GM10248 (cell line): ENCODE results near the gene COBL.

Experiments
- CTCF ChIA-PET: fragments of 300-600 bp; sonication (Branson Sonifier 250); formaldehyde crosslinking; extraction: SDS; loops from one replicate; lab custom pipeline; 2021; ENCODE audit warnings: antibody characterized with exemption; lab: Yijun Ruan, JAX
- POLR2A ChIA-PET: fragments of 350-650 bp; sonication (Branson Sonifier 250); formaldehyde crosslinking; extraction: SDS; loops from one replicate; lab custom pipeline; 2020; ENCODE audit warnings: antibody characterized with exemption; lab: Yijun Ruan, JAX
- DNase-seq: peaks from one replicate; pipeline ENCODE4 v3.0.0; 2012; ENCODE audit errors: extremely low spot score
- CTCF ChIP-seq: IDR thresholded peaks from 2 replicates; pipeline ENCODE4 v1.5.1; 2012; ENCODE audit warnings: mild to moderate bottlenecking, low read depth; ENCODE audit errors: extremely low read depth, missing control alignments, control extremely low read depth

Gene COBL

DNA sequence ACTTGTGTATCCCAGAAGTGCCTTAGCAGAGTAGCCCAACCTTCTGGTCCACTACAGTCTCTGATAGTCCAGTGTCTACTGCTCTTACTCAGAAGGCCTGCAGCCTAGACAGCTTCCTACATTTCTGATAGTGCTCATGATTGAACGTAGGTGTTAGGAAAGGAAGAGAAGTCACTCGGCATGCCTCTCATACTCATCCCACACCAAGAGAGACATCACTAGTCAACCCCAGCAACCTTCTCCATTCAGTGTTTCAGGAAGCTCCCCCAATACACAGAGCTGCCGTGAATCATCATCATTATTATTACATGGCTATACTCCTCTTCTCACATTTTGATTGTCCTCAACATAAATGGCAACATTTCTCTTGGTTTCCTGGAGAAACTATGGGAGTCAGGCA lies 166.4 kb downstream of the COBL start:
- DNase-seq = no peak
- ChIA-PET CTCF (interaction anchor here (5.7 kb wide), 1 partner anchor 11 kb away, joined by 67 read pairs; no protein-coding TSS in a partner anchor), POLR2A (no interaction called here)
- TF ChIP-seq CTCF = no peak

DNA sequence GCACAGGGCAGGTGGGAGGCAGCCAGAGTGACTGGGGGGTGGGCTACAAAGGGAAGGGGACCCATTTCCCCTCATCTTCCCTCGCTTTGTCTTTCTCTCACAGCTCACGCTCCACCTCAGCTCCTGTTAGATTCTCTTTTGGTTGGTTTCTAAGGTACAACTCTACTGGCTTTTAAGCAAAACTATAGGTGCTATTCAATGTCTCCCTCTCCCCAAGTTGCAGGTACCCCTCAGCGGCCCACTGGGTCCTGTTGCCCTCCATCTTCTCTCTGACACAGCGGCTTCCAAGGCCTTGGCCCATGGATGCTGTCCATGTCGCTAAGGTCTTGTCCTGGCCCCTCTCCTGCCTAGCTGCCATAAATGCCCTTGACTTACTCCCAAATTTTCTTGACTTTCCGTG lies 168.4 kb downstream of the COBL start:
- TF ChIP-seq CTCF = no peak
- ChIA-PET CTCF (interaction anchor here (1.4 kb wide), 2 partner anchors 14 to 1056 kb away, joined by 3 to 4 read pairs; no protein-coding TSS in a partner anchor), POLR2A (no interaction called here)
- DNase-seq = no peak

GRCh38 chr7:51146816-51147586 lies 169.6 kb downstream of the COBL start:
- ChIA-PET CTCF (interaction anchor here (1.3 to 2.0 kb wide), 3 partner anchors 14 to 16 kb away, joined by 4 to 7 read pairs (median 4); no protein-coding TSS in a partner anchor), POLR2A (no interaction called here)
- no peak for TF ChIP-seq CTCF
- no peak for DNase-seq

- TF ChIP-seq CTCF = no peak
- no peak for DNase-seq
- ChIA-PET POLR2A (no interaction called here), CTCF (no interaction called here)
Observed at GRCh38 chr7:51144178-51144577, 172.4 kb downstream of the COBL start.

DNA sequence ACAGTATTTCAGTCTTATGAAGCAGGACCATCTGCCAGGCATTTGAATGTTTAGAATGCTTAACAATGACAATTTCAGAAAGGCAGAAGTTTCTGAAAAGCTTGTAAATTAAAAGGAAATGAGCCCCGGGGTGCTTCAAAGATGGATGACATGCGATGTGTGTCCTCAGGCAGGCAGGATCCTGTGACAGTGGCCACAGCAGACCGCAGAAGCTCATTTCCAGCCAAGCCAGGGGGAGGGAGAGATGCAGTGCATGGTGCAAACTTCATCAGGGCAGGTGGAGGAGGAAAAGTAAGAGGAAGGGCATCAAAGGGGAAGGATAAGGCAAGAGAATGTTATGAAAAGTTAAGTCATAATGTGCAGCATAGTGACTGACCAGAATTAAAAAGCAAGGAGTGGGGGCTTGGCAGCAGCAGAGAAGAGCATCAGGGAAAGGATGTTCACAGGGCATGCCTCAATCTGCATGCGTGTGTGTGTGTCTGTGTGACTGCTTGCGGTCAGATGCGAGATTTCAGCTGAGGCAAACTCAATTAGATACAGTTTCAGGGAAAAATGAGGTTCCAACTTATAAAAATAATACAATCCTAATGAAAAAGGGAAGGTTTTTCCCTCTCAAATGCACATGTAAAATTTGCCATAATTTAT lies 173.7 kb downstream of the COBL start:
- ChIA-PET CTCF (interaction anchor here (1.4 to 3.8 kb wide), 2 partner anchors 10 to 19 kb away, joined by 7 to 40 read pairs; no protein-coding TSS in a partner anchor), POLR2A (no interaction called here)
- no peak for TF ChIP-seq CTCF
- DNase-seq = no peak

DNA sequence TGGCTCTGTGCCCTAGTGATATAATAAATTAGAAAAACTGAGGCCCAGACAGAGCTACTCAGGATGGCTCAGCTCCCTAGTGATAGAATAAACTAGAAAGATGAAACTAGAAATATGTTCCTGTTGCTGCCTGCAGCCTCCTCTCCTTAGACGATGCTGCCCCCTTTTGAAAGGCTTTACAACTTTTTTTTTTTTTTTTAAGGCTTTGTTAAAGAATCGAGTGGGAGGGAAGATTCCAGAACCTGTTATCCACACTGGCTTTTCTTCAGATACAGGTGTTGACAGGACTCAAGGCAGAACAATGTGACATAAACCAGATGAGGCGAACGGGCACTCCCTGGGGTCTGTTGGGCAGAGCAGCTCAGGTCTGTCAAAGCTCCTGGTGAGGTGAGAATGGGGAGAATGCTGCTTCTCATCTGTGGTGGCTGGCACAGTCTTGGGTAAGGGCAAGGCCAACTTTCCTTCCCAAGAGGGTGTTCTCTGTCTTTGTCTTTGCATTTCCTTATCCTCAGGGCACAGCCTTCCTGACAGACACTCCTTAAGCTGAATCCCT lies 175.1 kb downstream of the COBL start:
- no peak for DNase-seq
- no peak for TF ChIP-seq CTCF
- ChIA-PET CTCF (interaction anchor here (0.8 to 3.8 kb wide), 10 partner anchors 10 to 674 kb away, joined by 3 to 40 read pairs (median 4); no protein-coding TSS in a partner anchor), POLR2A (no interaction called here)
